ENCODE results near the gene SAV1. TPM values are rescaled to one million over a fixed set of nuclear protein-coding genes. Genes with fewer than 3 reads are reported as not detected.

SAV1 gene
- total and polyA plus RNA-seq, 2 experiments from 2014 or later = 74.2 to 82.8 TPM

DNA sequence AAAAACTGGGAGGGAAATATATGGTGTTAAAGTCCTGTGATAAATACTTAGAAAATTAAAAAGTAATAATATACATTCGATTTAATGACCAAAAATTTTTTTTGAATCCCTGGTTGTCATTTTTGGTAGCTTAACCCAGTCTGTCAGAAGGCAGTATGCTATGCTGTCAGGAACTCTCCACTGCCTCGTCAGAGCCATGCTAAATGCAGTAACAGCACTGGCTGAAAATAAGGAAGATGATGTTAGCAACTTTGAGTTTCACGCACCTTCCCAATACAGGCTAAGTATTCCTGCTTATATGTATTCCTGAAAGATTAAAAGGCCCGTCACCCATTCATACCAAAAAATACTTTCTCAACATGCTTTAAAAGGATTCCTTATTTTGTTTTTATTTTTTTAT lies 34.2 kb downstream of the SAV1 start:
- no peak overlapping the region for H3K4me3 Mint-ChIP-seq
- Histone ChIP-seq H3K4me2 (no peak overlapping the region), H3F3A (replicated peaks; ENCODE audit: low read depth) (no peaks in the 10 kb centered on the region), H3K27ac (ENCODE audit: low read depth) (no peak overlapping the region), H3K27me3 (ENCODE audit: insufficient read depth) (no peaks in the 10 kb centered on the region), H3K4me3 (no peak overlapping the region), H4K20me1 (replicated peaks; ENCODE audit: insufficient read depth) (no peaks in the 10 kb centered on the region), H2AFZ (no peak overlapping the region), H3K79me2 (replicated peaks; ENCODE audit: insufficient read depth) (no peaks in the 10 kb centered on the region; the same call in 1 of the 2 replicates), H3K9me2 (ENCODE audit: insufficient read depth) (no peaks in the 10 kb centered on the region), H3K36me3 (ENCODE audit: insufficient read depth) (peaks cover 16% of the 10 kb centered on the region), H3K4me1 (ENCODE audit: insufficient read depth) (no peaks in the 10 kb centered on the region)
- no peaks in the 10 kb centered on the region for H3K9me3 Mint-ChIP-seq
- H3K27me3 Mint-ChIP-seq (ENCODE audit: insufficient read depth, low read depth, poor library complexity) = peaks cover 1% of the 10 kb centered on the region
- peaks cover 2% of the 10 kb centered on the region; the same call in 2 of the 3 replicates for H3K4me1 Mint-ChIP-seq
- DNase-seq (ENCODE audit: low spot score) = no peak
- H3K36me3 Mint-ChIP-seq (ENCODE audit: low read depth) = peaks cover 9% of the 10 kb centered on the region; the same call in 2 of the 3 replicates
- no peak overlapping the region for H3K27ac Mint-ChIP-seq
- no peak for ATAC-seq
- TF ChIP-seq, protein P1, sequence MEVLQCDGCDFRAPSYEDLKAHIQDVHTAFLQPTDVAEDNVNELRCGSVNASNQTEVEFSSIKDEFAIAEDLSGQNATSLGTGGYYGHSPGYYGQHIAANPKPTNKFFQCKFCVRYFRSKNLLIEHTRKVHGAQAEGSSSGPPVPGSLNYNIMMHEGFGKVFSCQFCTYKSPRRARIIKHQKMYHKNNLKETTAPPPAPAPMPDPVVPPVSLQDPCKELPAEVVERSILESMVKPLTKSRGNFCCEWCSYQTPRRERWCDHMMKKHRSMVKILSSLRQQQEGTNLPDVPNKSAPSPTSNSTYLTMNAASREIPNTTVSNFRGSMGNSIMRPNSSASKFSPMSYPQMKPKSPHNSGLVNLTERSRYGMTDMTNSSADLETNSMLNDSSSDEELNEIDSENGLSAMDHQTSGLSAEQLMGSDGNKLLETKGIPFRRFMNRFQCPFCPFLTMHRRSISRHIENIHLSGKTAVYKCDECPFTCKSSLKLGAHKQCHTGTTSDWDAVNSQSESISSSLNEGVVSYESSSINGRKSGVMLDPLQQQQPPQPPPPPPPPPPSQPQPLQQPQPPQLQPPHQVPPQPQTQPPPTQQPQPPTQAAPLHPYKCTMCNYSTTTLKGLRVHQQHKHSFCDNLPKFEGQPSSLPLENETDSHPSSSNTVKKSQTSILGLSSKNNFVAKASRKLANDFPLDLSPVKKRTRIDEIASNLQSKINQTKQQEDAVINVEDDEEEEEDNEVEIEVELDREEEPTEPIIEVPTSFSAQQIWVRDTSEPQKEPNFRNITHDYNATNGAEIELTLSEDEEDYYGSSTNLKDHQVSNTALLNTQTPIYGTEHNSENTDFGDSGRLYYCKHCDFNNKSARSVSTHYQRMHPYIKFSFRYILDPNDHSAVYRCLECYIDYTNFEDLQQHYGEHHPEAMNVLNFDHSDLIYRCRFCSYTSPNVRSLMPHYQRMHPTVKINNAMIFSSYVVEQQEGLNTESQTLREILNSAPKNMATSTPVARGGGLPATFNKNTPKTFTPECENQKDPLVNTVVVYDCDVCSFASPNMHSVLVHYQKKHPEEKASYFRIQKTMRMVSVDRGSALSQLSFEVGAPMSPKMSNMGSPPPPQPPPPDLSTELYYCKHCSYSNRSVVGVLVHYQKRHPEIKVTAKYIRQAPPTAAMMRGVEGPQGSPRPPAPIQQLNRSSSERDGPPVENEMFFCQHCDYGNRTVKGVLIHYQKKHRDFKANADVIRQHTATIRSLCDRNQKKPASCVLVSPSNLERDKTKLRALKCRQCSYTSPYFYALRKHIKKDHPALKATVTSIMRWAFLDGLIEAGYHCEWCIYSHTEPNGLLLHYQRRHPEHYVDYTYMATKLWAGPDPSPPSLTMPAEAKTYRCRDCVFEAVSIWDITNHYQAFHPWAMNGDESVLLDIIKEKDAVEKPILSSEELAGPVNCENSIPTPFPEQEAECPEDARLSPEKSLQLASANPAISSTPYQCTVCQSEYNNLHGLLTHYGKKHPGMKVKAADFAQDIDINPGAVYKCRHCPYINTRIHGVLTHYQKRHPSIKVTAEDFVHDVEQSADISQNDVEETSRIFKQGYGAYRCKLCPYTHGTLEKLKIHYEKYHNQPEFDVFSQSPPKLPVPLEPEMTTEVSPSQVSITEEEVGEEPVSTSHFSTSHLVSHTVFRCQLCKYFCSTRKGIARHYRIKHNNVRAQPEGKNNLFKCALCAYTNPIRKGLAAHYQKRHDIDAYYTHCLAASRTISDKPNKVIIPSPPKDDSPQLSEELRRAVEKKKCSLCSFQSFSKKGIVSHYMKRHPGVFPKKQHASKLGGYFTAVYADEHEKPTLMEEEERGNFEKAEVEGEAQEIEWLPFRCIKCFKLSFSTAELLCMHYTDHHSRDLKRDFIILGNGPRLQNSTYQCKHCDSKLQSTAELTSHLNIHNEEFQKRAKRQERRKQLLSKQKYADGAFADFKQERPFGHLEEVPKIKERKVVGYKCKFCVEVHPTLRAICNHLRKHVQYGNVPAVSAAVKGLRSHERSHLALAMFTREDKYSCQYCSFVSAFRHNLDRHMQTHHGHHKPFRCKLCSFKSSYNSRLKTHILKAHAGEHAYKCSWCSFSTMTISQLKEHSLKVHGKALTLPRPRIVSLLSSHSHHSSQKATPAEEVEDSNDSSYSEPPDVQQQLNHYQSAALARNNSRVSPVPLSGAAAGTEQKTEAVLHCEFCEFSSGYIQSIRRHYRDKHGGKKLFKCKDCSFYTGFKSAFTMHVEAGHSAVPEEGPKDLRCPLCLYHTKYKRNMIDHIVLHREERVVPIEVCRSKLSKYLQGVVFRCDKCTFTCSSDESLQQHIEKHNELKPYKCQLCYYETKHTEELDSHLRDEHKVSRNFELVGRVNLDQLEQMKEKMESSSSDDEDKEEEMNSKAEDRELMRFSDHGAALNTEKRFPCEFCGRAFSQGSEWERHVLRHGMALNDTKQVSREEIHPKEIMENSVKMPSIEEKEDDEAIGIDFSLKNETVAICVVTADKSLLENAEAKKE (CRISPR knock-in tag; IDR thresholded peaks at IDR 0.05) = no peak
- TF ChIP-seq CTCF (conservative IDR thresholded peaks at IDR 0.05; ENCODE audit: low read depth in 2 of 2) (no peak), ETS1 (IDR thresholded peaks at IDR 0.05) (no peak), CREB1 (CRISPR knock-in tag; IDR thresholded peaks at IDR 0.05; ENCODE audit: low read depth) (no peak), NANOG (IDR thresholded peaks at IDR 0.05; ENCODE audit: borderline replicate concordance) (no peak)
- TF ChIP-seq, protein P2, sequence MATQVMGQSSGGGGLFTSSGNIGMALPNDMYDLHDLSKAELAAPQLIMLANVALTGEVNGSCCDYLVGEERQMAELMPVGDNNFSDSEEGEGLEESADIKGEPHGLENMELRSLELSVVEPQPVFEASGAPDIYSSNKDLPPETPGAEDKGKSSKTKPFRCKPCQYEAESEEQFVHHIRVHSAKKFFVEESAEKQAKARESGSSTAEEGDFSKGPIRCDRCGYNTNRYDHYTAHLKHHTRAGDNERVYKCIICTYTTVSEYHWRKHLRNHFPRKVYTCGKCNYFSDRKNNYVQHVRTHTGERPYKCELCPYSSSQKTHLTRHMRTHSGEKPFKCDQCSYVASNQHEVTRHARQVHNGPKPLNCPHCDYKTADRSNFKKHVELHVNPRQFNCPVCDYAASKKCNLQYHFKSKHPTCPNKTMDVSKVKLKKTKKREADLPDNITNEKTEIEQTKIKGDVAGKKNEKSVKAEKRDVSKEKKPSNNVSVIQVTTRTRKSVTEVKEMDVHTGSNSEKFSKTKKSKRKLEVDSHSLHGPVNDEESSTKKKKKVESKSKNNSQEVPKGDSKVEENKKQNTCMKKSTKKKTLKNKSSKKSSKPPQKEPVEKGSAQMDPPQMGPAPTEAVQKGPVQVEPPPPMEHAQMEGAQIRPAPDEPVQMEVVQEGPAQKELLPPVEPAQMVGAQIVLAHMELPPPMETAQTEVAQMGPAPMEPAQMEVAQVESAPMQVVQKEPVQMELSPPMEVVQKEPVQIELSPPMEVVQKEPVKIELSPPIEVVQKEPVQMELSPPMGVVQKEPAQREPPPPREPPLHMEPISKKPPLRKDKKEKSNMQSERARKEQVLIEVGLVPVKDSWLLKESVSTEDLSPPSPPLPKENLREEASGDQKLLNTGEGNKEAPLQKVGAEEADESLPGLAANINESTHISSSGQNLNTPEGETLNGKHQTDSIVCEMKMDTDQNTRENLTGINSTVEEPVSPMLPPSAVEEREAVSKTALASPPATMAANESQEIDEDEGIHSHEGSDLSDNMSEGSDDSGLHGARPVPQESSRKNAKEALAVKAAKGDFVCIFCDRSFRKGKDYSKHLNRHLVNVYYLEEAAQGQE (IDR thresholded peaks at IDR 0.05; ENCODE audit: unreplicated experiment) = no peak

Data from GM23338 (cell line).